Astrocyte (in vitro differentiated cells and primary cell): ENCODE data around the gene CCDC74A. TPM values are rescaled to one million over a fixed set of nuclear protein-coding genes. Genes with fewer than 3 reads are reported as not detected.
"Not testable (repeated sequence)": the region's sequence is repeated elsewhere in the genome, so short reads cannot be mapped to it uniquely, and the experiment has no call there.

Experiments
- DNase-seq: peaks from one replicate; pipeline ENCODE4 v3.0.0-alpha.2; 2010; ENCODE audit warnings: low read depth
- FAIRE-seq: peaks from 2 replicates; lab custom pipeline; 2011; peaks lifted over from hg19 to GRCh38; lab: Jason Lieb, UNC
- H2AFZ ChIP-seq: 2 replicates; pipeline ENCODE4 v1.6.0; 2012; ENCODE audit warnings: low read depth, low read length, inconsistent platforms
- H3K27ac ChIP-seq: 2 replicates; pipeline ENCODE4 v1.5.1; 2011; ENCODE audit warnings: low read depth, low read length, inconsistent platforms
- H3K27me3 ChIP-seq: 2 replicates; pipeline ENCODE4 v1.6.0; 2011; ENCODE audit warnings: low read length, inconsistent platforms; ENCODE audit not compliant: insufficient read depth
- H3K36me3 ChIP-seq: 2 replicates; pipeline ENCODE4 v1.5.1; 2011; ENCODE audit warnings: low read length, inconsistent platforms; ENCODE audit not compliant: insufficient read depth
- H3K4me1 ChIP-seq: 2 replicates; pipeline ENCODE4 v1.5.1; 2011; ENCODE audit warnings: low read length, inconsistent platforms; ENCODE audit not compliant: insufficient read depth
- H3K4me2 ChIP-seq: 2 replicates; pipeline ENCODE4 v1.6.0; 2012; ENCODE audit warnings: low read length, inconsistent platforms
- H3K4me3 ChIP-seq: 2 replicates; pipeline ENCODE4 v1.5.1; 2011; ENCODE audit warnings: low read depth, mild to moderate bottlenecking, low read length, inconsistent platforms; ENCODE audit not compliant: insufficient read depth
- H3K79me2 ChIP-seq: 2 replicates; pipeline ENCODE4 v1.6.0; 2012; ENCODE audit warnings: mild to moderate bottlenecking, low read length, inconsistent platforms; ENCODE audit not compliant: insufficient read depth
- H3K9ac ChIP-seq: 2 replicates; pipeline ENCODE4 v1.6.0; 2012; ENCODE audit warnings: mild to moderate bottlenecking, low read length, inconsistent platforms
- H3K9me3 ChIP-seq: 2 replicates; pipeline ENCODE4 v1.5.1; 2012; ENCODE audit warnings: low read depth, mild to moderate bottlenecking, low read length, inconsistent platforms; ENCODE audit not compliant: insufficient read depth
- H4K20me1 ChIP-seq: 2 replicates; pipeline ENCODE4 v1.6.0; 2012; ENCODE audit warnings: low read length, inconsistent platforms; ENCODE audit not compliant: insufficient read depth
- H3K27ac Mint-ChIP-seq: one replicate; pipeline ENCODE4 v1.8.0; 2021; ENCODE audit warnings: mild to moderate bottlenecking, mixed read lengths; ENCODE audit not compliant: unreplicated experiment
- H3K27me3 Mint-ChIP-seq: one replicate; pipeline ENCODE4 v1.8.0; 2021; ENCODE audit warnings: low read depth, mixed read lengths; ENCODE audit not compliant: unreplicated experiment
- H3K36me3 Mint-ChIP-seq: one replicate; pipeline ENCODE4 v1.8.0; 2021; ENCODE audit warnings: low read depth, mixed read lengths; ENCODE audit not compliant: unreplicated experiment
- H3K4me1 Mint-ChIP-seq: one replicate; pipeline ENCODE4 v1.8.0; 2021; ENCODE audit warnings: low read depth, mixed read lengths; ENCODE audit not compliant: unreplicated experiment
- H3K4me3 Mint-ChIP-seq: one replicate; pipeline ENCODE4 v1.8.0; 2021; ENCODE audit warnings: mild to moderate bottlenecking, moderate library complexity, mixed read lengths; ENCODE audit not compliant: unreplicated experiment
- H3K9me3 Mint-ChIP-seq: one replicate; pipeline ENCODE4 v1.8.0; 2021; ENCODE audit warnings: mild to moderate bottlenecking, mixed read lengths; ENCODE audit not compliant: unreplicated experiment
- CTCF ChIP-seq: IDR thresholded peaks from 2 replicates; pipeline ENCODE4 v1.5.1; 2011; ENCODE audit warnings: low read depth, mild to moderate bottlenecking, inconsistent platforms, low read length, moderate library complexity; ENCODE audit not compliant: insufficient read depth
- EZH2 ChIP-seq: IDR thresholded peaks from 2 replicates; pipeline ENCODE4 v1.6.1; 2012; ENCODE audit warnings: mild to moderate bottlenecking, low read length, inconsistent platforms; ENCODE audit not compliant: insufficient read depth
- total RNA-seq: library from RNA; stranded (reverse); gene quantifications from 2 replicates; pipeline ENCODE4 v1.2.1, GENCODE V29; 2021

Gene CCDC74A
- total RNA-seq, 1 donor from 2014 or later, result 7.2 TPM

GRCh38 chr2:131542438-131543384 lies 15.0 kb downstream of the CCDC74A start:
- Histone ChIP-seq H3K4me3 (no peak overlapping the region), H3K9me3 (no peaks in the 10 kb centered on the region), H4K20me1 (no peaks in the 10 kb centered on the region), H3K4me1 (no peaks in the 10 kb centered on the region), H2AFZ (no peak overlapping the region), H3K27ac (no peak overlapping the region), H3K79me2 (no peaks in the 10 kb centered on the region), H3K4me2 (no peak overlapping the region), H3K36me3 (no peaks in the 10 kb centered on the region), H3K27me3 (no peaks in the 10 kb centered on the region), H3K9ac (no peak overlapping the region)
- TF ChIP-seq CTCF (no peak), EZH2 (no peak)
- no peak for DNase-seq
- Mint-ChIP-seq H3K27me3 (peaks cover 12% of the 10 kb centered on the region), H3K4me1 (peaks cover 10% of the 10 kb centered on the region), H3K27ac (no peak overlapping the region), H3K4me3 (no peak overlapping the region), H3K9me3 (peaks cover 3% of the 10 kb centered on the region), H3K36me3 (peaks cover 2% of the 10 kb centered on the region)
- FAIRE-seq, result no peak

- H3K9me3 Mint-ChIP-seq, result peaks cover 3% of the 10 kb centered on the region
- H3K36me3 Mint-ChIP-seq, result peaks cover 2% of the 10 kb centered on the region
- H3K36me3 ChIP-seq, result no peaks in the 10 kb centered on the region
- DNase-seq (no peak), FAIRE-seq (no peak)
- no peaks in the 10 kb centered on the region for H3K4me1 ChIP-seq
- no peak for TF ChIP-seq CTCF
- TF ChIP-seq EZH2, result no peak
- H3K9ac ChIP-seq, result no peak overlapping the region
- H3K27me3 ChIP-seq, result no peaks in the 10 kb centered on the region
- no peaks in the 10 kb centered on the region for H3K9me3 ChIP-seq
- no peak overlapping the region for H3K4me3 ChIP-seq
- H2AFZ ChIP-seq, result no peak overlapping the region
- H3K4me2 ChIP-seq, result no peak overlapping the region
- H3K27ac ChIP-seq, result no peak overlapping the region
- peaks cover 12% of the 10 kb centered on the region for H3K27me3 Mint-ChIP-seq
- no peaks in the 10 kb centered on the region for H4K20me1 ChIP-seq
- H3K4me1 Mint-ChIP-seq, result peaks cover 10% of the 10 kb centered on the region
- H3K4me3 Mint-ChIP-seq, result no peak overlapping the region
- H3K27ac Mint-ChIP-seq, result no peak overlapping the region
- no peaks in the 10 kb centered on the region for H3K79me2 ChIP-seq
Measured at GRCh38 chr2:131543385-131543891, 15.8 kb downstream of the CCDC74A start.

- not testable (repeated sequence) for H3K4me3 ChIP-seq, H3K36me3 ChIP-seq, H3K79me2 ChIP-seq, H3K9me3 ChIP-seq, H3K27ac ChIP-seq, H3K27ac Mint-ChIP-seq, H3K9ac ChIP-seq, H3K4me1 Mint-ChIP-seq, H4K20me1 ChIP-seq, H3K27me3 ChIP-seq, H3K36me3 Mint-ChIP-seq, H3K9me3 Mint-ChIP-seq, DNase-seq, H3K4me1 ChIP-seq, H3K4me2 ChIP-seq, H2AFZ ChIP-seq, H3K4me3 Mint-ChIP-seq, FAIRE-seq
- H3K27me3 Mint-ChIP-seq, result peaks cover 12% of the 10 kb centered on the region
Measured at GRCh38 chr2:131544006-131544812, 16.5 kb downstream of the CCDC74A start.

- H3K4me3 ChIP-seq, H2AFZ ChIP-seq, H3K4me3 Mint-ChIP-seq, H3K27me3 ChIP-seq, DNase-seq, H3K36me3 Mint-ChIP-seq, H3K4me1 Mint-ChIP-seq, H3K36me3 ChIP-seq, FAIRE-seq, H3K9me3 Mint-ChIP-seq, H3K27ac Mint-ChIP-seq, H3K9ac ChIP-seq, H3K79me2 ChIP-seq, H3K27ac ChIP-seq, H4K20me1 ChIP-seq, H3K4me2 ChIP-seq, H3K4me1 ChIP-seq, H3K9me3 ChIP-seq: not testable (repeated sequence)
- H3K27me3 Mint-ChIP-seq, result peaks cover 12% of the 10 kb centered on the region
Measured at GRCh38 chr2:131544813-131545165, 17.1 kb downstream of the CCDC74A start.
